HG03558 (cell line): ENCODE data around the gene RPA3.
A peak's percentile ranks its signal among the peaks of the same experiment; 100 is the strongest.
"Not testable (repeated sequence)": the region's sequence is repeated elsewhere in the genome, so short reads cannot be mapped to it uniquely, and the experiment has no call there.

Source experiments
- ATAC-seq: cut with Tn5 transposase; IDR thresholded peaks from one replicate; pipeline ENCODE4 v1.9.1; 2021; ENCODE audit warnings: moderate number of reproducible peaks; ENCODE audit not compliant: unreplicated experiment; ENCODE audit errors: extremely low read depth

RPA3 gene

GRCh38 chr7:7662527-7662926 lies 55.9 kb downstream of the RPA3 start:
- ATAC-seq, result no peak

- not testable (repeated sequence) for ATAC-seq
Observed at GRCh38 chr7:7656459-7656858, 61.9 kb downstream of the RPA3 start.

- no peak for ATAC-seq
Observed at GRCh38 chr7:7654964-7655715, 63.3 kb downstream of the RPA3 start.

GRCh38 chr7:7653593-7654187 lies 64.7 kb downstream of the RPA3 start:
- no peak for ATAC-seq

GRCh38 chr7:7652798-7653540 lies 65.4 kb downstream of the RPA3 start:
- ATAC-seq, result no peak

DNA sequence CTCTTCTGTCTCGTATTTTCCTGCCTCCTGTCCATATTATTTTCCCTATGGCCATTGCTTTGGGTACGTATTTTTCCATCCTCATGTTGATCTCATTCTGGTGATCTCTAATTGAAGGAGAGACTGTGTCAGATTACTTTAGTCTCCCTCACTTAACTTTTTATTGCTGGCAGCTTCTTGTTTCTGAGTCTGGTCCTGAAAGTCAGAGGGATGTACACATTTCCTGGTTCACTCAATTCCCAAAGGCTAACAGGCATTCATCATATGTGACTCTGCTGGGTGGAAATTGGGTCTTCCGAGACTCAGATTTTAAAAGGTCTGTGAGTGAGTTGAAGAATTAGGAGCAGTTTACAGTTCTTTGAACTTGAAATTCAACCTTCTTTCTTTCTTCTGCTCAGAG lies 66.9 kb downstream of the RPA3 start:
- ATAC-seq, result no peak

DNA sequence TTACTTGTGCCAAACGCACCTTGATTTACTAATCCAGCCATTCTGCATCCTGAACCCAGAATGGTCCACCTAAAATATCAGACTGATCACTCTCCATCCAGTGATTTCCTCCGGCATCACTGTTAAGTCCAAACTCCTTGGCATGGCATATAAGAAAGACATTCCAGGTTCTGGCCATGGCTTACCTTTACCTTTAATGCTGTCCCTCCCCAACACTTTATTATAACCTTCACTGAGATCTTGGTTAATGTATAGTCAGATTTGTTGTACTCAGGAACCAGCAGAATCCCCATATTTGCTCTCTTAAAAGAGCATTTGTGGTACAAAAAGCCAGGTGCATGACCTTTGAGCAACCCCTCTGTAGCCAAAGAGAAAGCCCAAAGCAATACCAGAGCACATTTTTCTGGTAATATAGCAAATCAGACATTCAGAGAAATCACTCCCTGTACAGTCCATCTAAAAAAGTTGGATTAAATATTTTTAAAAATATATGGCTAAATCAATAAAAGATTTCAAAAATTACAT lies 67.7 kb downstream of the RPA3 start:
- no peak for ATAC-seq

GRCh38 chr7:7647495-7648036 lies 70.8 kb downstream of the RPA3 start:
- ATAC-seq, result no peak

GRCh38 chr7:7642081-7642480 lies 76.3 kb downstream of the RPA3 start:
- no peak for ATAC-seq

GRCh38 chr7:7641129-7641663 lies 77.2 kb downstream of the RPA3 start:
- peak; percentile 1 for ATAC-seq

GRCh38 chr7:7640221-7641128 lies 77.9 kb downstream of the RPA3 start, which contains the start of gene UMAD1:
Gene UMAD1 (plus strand): TSS chr7:7640752. CDS start chr7:7673372, 32,620 bp downstream.
- ATAC-seq, result peak; percentile 97

GRCh38 chr7:7639847-7640220 lies 78.6 kb downstream of the RPA3 start:
- ATAC-seq, result no peak

- ATAC-seq, result no peak
Observed at GRCh38 chr7:7639421-7639820, 79.0 kb downstream of the RPA3 start.

- no peak for ATAC-seq
Observed at GRCh38 chr7:7630626-7631329, 87.6 kb downstream of the RPA3 start.

- ATAC-seq, result no peak
Observed at GRCh38 chr7:7628476-7628875, 89.9 kb downstream of the RPA3 start.

- ATAC-seq, result no peak
Observed at GRCh38 chr7:7620644-7621210, 97.7 kb downstream of the RPA3 start.

- ATAC-seq, result no peak
Observed at GRCh38 chr7:7620236-7620635, 98.2 kb downstream of the RPA3 start.

GRCh38 chr7:7618410-7618809 lies 100.0 kb downstream of the RPA3 start:
- ATAC-seq, result no peak

DNA sequence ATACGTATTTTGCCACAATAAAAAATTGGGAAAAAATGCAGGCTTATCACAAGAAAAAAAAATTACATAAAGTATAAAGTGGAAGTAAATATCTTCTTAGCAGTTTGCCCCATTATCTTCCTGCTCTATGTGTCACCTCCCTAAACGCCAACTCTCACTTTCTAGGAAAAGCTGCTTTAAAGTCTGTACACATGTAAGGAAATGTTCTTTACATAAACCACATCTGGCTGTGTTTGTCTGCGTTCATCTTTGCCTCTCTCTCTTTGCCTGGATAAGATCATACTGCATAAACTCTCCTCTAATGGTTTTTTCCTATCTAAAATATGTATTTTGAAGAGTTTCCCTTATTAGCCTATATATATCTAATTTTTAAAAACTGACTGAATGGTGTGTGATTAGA lies 100.9 kb downstream of the RPA3 start:
- ATAC-seq, result no peak
